Measurements from ENCODE around the gene SLC17A9.

DNA sequence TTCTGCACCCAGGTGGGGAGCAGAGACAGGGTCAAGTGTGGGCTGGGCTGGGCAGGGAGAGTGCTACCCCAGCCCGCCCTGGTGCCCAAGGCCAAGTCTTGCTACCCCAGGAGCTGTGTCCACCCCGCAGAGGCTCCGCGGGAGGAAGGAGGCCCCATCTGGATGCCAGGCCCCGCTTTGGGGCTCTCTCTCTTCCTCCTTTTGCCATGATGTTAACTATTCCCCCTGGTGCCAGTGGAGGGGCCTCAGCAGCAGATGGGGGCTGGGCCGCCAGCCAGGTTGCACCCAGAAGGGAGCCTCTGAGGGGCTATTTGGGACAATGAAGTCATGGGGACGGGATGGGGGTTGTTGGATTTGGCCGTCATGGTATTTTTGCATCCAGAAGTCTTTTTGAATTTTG is 9.3 kb downstream of the SLC17A9 start:
- TF ChIP-seq, protein P1, sequence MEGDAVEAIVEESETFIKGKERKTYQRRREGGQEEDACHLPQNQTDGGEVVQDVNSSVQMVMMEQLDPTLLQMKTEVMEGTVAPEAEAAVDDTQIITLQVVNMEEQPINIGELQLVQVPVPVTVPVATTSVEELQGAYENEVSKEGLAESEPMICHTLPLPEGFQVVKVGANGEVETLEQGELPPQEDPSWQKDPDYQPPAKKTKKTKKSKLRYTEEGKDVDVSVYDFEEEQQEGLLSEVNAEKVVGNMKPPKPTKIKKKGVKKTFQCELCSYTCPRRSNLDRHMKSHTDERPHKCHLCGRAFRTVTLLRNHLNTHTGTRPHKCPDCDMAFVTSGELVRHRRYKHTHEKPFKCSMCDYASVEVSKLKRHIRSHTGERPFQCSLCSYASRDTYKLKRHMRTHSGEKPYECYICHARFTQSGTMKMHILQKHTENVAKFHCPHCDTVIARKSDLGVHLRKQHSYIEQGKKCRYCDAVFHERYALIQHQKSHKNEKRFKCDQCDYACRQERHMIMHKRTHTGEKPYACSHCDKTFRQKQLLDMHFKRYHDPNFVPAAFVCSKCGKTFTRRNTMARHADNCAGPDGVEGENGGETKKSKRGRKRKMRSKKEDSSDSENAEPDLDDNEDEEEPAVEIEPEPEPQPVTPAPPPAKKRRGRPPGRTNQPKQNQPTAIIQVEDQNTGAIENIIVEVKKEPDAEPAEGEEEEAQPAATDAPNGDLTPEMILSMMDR (conservative IDR thresholded peaks at IDR 0.05): no peak
- TF ChIP-seq ZFX (IDR thresholded peaks at IDR 0.05): no peak

All from C4-2B (cell line).